Suppressor macrophage treated with lipopolysaccharide for 4 hours (primary cell): Measurements from ENCODE around the gene ITGAE.
"Not testable (repeated sequence)": the region's sequence is repeated elsewhere in the genome, so short reads cannot be mapped to it uniquely, and the experiment has no call there.

Experiments
- DNase-seq: peaks from one replicate; pipeline ENCODE4 v3.0.0-alpha.2; 2020

Gene ITGAE

GRCh38 chr17:3800362-3801271, at the start of gene ITGAE:
Gene ITGAE (minus strand): TSS chr17:3801188. CDS start chr17:3801144, 44 bp downstream.
- peak; percentile 22 for DNase-seq

GRCh38 chr17:3848229-3848835, 47.3 kb upstream of the ITGAE start:
- DNase-seq: peak; percentile 20

- DNase-seq: no peak
Observed at GRCh38 chr17:3847165-3847670, 46.2 kb upstream of the ITGAE start.

GRCh38 chr17:3846437-3847164, 45.6 kb upstream of the ITGAE start:
- DNase-seq: no peak

- peak; percentile 98 for DNase-seq
Observed at GRCh38 chr17:3845621-3846436, 44.8 kb upstream of the ITGAE start, which contains the start of gene NCBP3. Gene NCBP3 (minus strand): TSS chr17:3846246. CDS start chr17:3846223, 23 bp downstream.

GRCh38 chr17:3845291-3845620, 44.3 kb upstream of the ITGAE start:
- DNase-seq: no peak

GRCh38 chr17:3844556-3844955, 43.6 kb upstream of the ITGAE start:
- DNase-seq: not testable (repeated sequence)

- DNase-seq: peak; percentile 25
Observed at GRCh38 chr17:3843935-3844516, 43.0 kb upstream of the ITGAE start.

- no peak for DNase-seq
Observed at GRCh38 chr17:3838206-3838605, 37.2 kb upstream of the ITGAE start.

GRCh38 chr17:3836551-3836950, 35.6 kb upstream of the ITGAE start:
- no peak for DNase-seq

- peak; percentile 16 for DNase-seq
Observed at GRCh38 chr17:3835410-3836229, 34.6 kb upstream of the ITGAE start.

- peak; percentile 70 for DNase-seq
Observed at GRCh38 chr17:3834811-3835210, 33.8 kb upstream of the ITGAE start.

- DNase-seq: no peak
Observed at GRCh38 chr17:3828852-3829232, 27.9 kb upstream of the ITGAE start.

- no peak for DNase-seq
Observed at GRCh38 chr17:3828151-3828851, 27.3 kb upstream of the ITGAE start.

- peak; percentile 83 for DNase-seq
Observed at GRCh38 chr17:3827124-3827773, 26.3 kb upstream of the ITGAE start.

- no peak for DNase-seq
Observed at GRCh38 chr17:3826191-3826590, 25.2 kb upstream of the ITGAE start.

- no peak for DNase-seq
Observed at GRCh38 chr17:3821101-3821500, 20.1 kb upstream of the ITGAE start.

- DNase-seq: peak; percentile 35
Observed at GRCh38 chr17:3818786-3819185, 17.8 kb upstream of the ITGAE start.

- DNase-seq: no peak
Observed at GRCh38 chr17:3817851-3818605, 17.0 kb upstream of the ITGAE start.
